Caco-2 (cell line): Measurements from ENCODE around the gene NPFFR2. TPM values are rescaled to one million over a fixed set of nuclear protein-coding genes. Genes with fewer than 3 reads are reported as not detected.

ENCODE experiments used
- BruUV-seq: library from RNA; stranded (reverse); fragments of 400-500 nt; replicated peaks from 2 replicates; lab custom pipeline; 2021; lab: Mats Ljungman, UMichigan
- CTCF ChIA-PET: fragments of 300-600 bp; sonication (Branson Sonifier 250); formaldehyde crosslinking; loops from one replicate; lab custom pipeline; 2022; ENCODE audit warnings: antibody characterized with exemption; lab: Charles Lee
- POLR2A ChIA-PET: fragments of 300-600 bp; sonication (Branson Sonifier 250); formaldehyde crosslinking; loops from one replicate; lab custom pipeline; 2022; ENCODE audit warnings: antibody characterized with exemption; lab: Charles Lee
- DNase-seq, 2 experiments: peaks; one replicate each; pipeline versions ENCODE4 v3.0.0 to v3.0.0-alpha.2; 2020 to 2022
- H3K27me3 ChIP-seq: replicated peaks from 2 replicates; pipeline ENCODE4 v1.6.0; 2011; ENCODE audit warnings: low read length; ENCODE audit not compliant: control insufficient read depth, insufficient read depth
- H3K36me3 ChIP-seq: 2 replicates; pipeline ENCODE4 v1.5.1; 2011; ENCODE audit warnings: low read length; ENCODE audit not compliant: control insufficient read depth, insufficient read depth
- H3K4me1 ChIP-seq: fragments of 250-450 bp; sonication (Bioruptor Pico); 2 replicates; pipeline ENCODE4 v1.5.1; 2020; ENCODE audit warnings: mild to moderate bottlenecking
- H3K4me3 ChIP-seq: 2 replicates; pipeline ENCODE4 v1.5.1; 2011; ENCODE audit warnings: low read depth, mild to moderate bottlenecking, control low read depth, low read length
- H3K9me3 ChIP-seq: fragments of 250-450 bp; sonication (Bioruptor Pico); 2 replicates; pipeline ENCODE4 v1.5.1; 2020; ENCODE audit warnings: mild to moderate bottlenecking, moderate library complexity
- H3K27ac Mint-ChIP-seq: one replicate; pipeline ENCODE4 v1.8.0; 2022; ENCODE audit warnings: mixed read lengths; ENCODE audit not compliant: unreplicated experiment
- H3K27me3 Mint-ChIP-seq: one replicate; pipeline ENCODE4 v1.8.0; 2022; ENCODE audit warnings: mixed read lengths; ENCODE audit not compliant: insufficient read depth, unreplicated experiment
- H3K36me3 Mint-ChIP-seq: one replicate; pipeline ENCODE4 v1.8.0; 2022; ENCODE audit warnings: mild to moderate bottlenecking, mixed read lengths; ENCODE audit not compliant: insufficient read depth, unreplicated experiment
- H3K4me1 Mint-ChIP-seq: one replicate; pipeline ENCODE4 v1.8.0; 2022; ENCODE audit warnings: low read depth, mixed read lengths; ENCODE audit not compliant: unreplicated experiment
- H3K4me3 Mint-ChIP-seq: one replicate; pipeline ENCODE4 v1.8.0; 2022; ENCODE audit warnings: mild to moderate bottlenecking, moderate library complexity, mixed read lengths; ENCODE audit not compliant: unreplicated experiment
- H3K9me3 Mint-ChIP-seq: one replicate; pipeline ENCODE4 v1.8.0; 2022; ENCODE audit warnings: mixed read lengths; ENCODE audit not compliant: unreplicated experiment
- intact Hi-C: fragments of 100-400 bp; cut with micrococcal nuclease; formaldehyde crosslinking; loops from one replicate; pipeline ENCODE4 v1.10.0; 2022; ENCODE audit not compliant: unreplicated experiment
- total RNA-seq: library from RNA; stranded (reverse); gene quantifications from 2 replicates; pipeline ENCODE4 v1.2.3, GENCODE V29; 2022
- TF ChIP-seq, protein P1 (sequence below), 2 experiments: fragments of 200-600 bp in 1 of 2; IDR thresholded peaks; 1 replicate in 1 of 2; 2 replicates in 1 of 2; pipeline versions ENCODE4 v1.5.1 to v1.8.0; 2011 to 2022; ENCODE audit warnings: antibody characterized with exemption in 1 of 2, control low read depth in 1 of 2, inconsistent platforms in 1 of 2, low read depth in 1 of 2, low read length in 1 of 2, mild to moderate bottlenecking in 1 of 2, moderate library complexity in 1 of 2; ENCODE audit not compliant: insufficient read depth in 1 of 2, severe bottlenecking in 1 of 2, unreplicated experiment in 1 of 2

The NPFFR2 gene
- total RNA-seq, 1 experiment from 2014 or later = not detected

DNA sequence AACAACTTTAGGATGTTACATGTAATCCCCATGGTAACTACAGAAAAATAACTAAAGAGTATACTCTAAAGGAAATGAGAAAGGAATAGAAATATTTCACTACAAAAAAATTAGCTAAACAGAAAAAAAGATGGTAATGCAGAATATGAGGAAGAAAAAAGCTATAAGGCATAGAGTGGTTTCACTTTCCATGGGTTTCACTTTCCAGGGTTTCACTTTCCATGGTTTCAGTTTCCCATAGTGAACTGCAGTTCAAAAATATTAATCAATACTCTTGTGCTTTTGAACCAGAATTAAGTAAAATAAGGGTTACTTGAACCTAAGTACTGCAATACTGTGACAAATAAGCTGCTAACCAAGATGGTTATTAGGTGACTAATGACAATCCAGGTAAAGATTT lies 42.0 kb downstream of the NPFFR2 start:
- DNase-seq = no peak
- TF ChIP-seq, protein P1, sequence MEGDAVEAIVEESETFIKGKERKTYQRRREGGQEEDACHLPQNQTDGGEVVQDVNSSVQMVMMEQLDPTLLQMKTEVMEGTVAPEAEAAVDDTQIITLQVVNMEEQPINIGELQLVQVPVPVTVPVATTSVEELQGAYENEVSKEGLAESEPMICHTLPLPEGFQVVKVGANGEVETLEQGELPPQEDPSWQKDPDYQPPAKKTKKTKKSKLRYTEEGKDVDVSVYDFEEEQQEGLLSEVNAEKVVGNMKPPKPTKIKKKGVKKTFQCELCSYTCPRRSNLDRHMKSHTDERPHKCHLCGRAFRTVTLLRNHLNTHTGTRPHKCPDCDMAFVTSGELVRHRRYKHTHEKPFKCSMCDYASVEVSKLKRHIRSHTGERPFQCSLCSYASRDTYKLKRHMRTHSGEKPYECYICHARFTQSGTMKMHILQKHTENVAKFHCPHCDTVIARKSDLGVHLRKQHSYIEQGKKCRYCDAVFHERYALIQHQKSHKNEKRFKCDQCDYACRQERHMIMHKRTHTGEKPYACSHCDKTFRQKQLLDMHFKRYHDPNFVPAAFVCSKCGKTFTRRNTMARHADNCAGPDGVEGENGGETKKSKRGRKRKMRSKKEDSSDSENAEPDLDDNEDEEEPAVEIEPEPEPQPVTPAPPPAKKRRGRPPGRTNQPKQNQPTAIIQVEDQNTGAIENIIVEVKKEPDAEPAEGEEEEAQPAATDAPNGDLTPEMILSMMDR (IDR thresholded peaks at IDR 0.05; ENCODE audit: insufficient read depth in 1 of 2, low read depth in 1 of 2, low read length in 1 of 2, severe bottlenecking in 1 of 2, unreplicated experiment in 1 of 2) = no peak
- H3K36me3 Mint-ChIP-seq = no peaks in the 10 kb centered on the region
- Histone ChIP-seq H3K27me3 (no peaks in the 10 kb centered on the region), H3K4me1 (no peaks in the 10 kb centered on the region), H3K36me3 (no peaks in the 10 kb centered on the region), H3K9me3 (no peaks in the 10 kb centered on the region), H3K4me3 (no peak overlapping the region)
- no peaks in the 10 kb centered on the region for H3K4me1 Mint-ChIP-seq
- H3K27ac Mint-ChIP-seq = no peak overlapping the region
- H3K27me3 Mint-ChIP-seq = no peaks in the 10 kb centered on the region
- intact Hi-C loops = no loop called here
- H3K4me3 Mint-ChIP-seq = no peak overlapping the region
- CTCF ChIA-PET = no interaction called here
- H3K9me3 Mint-ChIP-seq = no peaks in the 10 kb centered on the region
- POLR2A ChIA-PET = no interaction called here
- BruUV-seq = no TSS peak

DNA sequence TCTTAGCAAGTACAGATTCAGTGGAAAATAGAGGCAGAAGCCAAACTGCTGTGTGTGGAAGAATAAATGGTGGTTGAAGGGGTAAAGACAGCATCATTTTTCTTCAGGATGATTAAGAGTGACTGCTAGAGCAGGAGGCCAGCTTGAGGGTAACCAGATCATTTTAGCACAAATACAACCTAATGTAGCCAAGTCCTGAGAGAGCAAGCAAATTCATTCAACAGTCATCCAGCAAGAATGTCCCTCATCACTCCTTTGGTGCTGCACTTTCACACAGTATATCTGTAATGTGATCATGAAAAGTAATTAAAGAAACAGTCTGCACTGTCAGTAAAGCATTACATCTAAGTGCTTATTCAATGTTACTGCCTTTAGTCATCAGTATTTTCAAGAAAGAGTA lies 44.8 kb downstream of the NPFFR2 start:
- no peaks in the 10 kb centered on the region for H3K36me3 ChIP-seq
- H3K4me3 Mint-ChIP-seq = no peak overlapping the region
- TF ChIP-seq, protein P1 (IDR thresholded peaks at IDR 0.05; ENCODE audit: insufficient read depth in 1 of 2, low read depth in 1 of 2, low read length in 1 of 2, severe bottlenecking in 1 of 2, unreplicated experiment in 1 of 2) = no peak
- no peaks in the 10 kb centered on the region for H3K27me3 ChIP-seq
- no peak for DNase-seq
- H3K27ac Mint-ChIP-seq = no peak overlapping the region
- no peaks in the 10 kb centered on the region for H3K9me3 Mint-ChIP-seq
- H3K4me1 Mint-ChIP-seq = no peaks in the 10 kb centered on the region
- H3K4me1 ChIP-seq = no peaks in the 10 kb centered on the region
- H3K9me3 ChIP-seq = no peaks in the 10 kb centered on the region
- no peaks in the 10 kb centered on the region for H3K36me3 Mint-ChIP-seq
- no TSS peak for BruUV-seq
- ChIA-PET POLR2A (no interaction called here), CTCF (no interaction called here)
- intact Hi-C loops = no loop called here
- no peak overlapping the region for H3K4me3 ChIP-seq
- no peaks in the 10 kb centered on the region for H3K27me3 Mint-ChIP-seq

DNA sequence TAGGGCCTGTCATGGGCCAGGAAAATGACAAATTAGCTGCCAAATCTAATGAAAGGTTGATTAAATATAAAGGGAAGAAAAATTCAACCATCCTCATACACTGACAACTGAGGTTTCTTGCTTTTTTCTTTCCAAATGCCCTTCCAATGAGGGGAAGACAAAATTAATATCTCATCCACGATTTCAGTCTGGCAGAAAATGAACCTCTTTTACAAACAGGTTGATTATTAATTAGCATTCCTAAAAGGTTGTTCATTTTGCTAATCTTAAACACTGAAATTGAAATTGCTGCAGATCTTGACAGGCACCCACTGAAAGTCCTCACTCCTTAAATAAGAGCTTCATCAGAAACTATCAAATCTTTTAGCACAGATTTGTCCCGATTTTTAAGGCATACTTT lies 45.5 kb downstream of the NPFFR2 start:
- Mint-ChIP-seq H3K4me1 (no peaks in the 10 kb centered on the region), H3K27me3 (no peaks in the 10 kb centered on the region), H3K27ac (no peak overlapping the region), H3K36me3 (no peaks in the 10 kb centered on the region), H3K9me3 (no peaks in the 10 kb centered on the region), H3K4me3 (no peak overlapping the region)
- Histone ChIP-seq H3K4me1 (no peaks in the 10 kb centered on the region), H3K27me3 (no peaks in the 10 kb centered on the region), H3K9me3 (no peaks in the 10 kb centered on the region), H3K36me3 (no peaks in the 10 kb centered on the region), H3K4me3 (no peak overlapping the region)
- BruUV-seq = no TSS peak
- TF ChIP-seq, protein P1 (IDR thresholded peaks at IDR 0.05; ENCODE audit: insufficient read depth in 1 of 2, low read depth in 1 of 2, low read length in 1 of 2, severe bottlenecking in 1 of 2, unreplicated experiment in 1 of 2) = no peak
- intact Hi-C loops = no loop called here
- ChIA-PET CTCF (no interaction called here), POLR2A (no interaction called here)
- no peak for DNase-seq
